A673 (cell line): ENCODE results near the gene SPATA25.

Experiments used
- CTCF ChIP-seq: fragments of 300-800, 200-600 bp; sonication (generic); conservative IDR thresholded peaks from 2 replicates; pipeline ENCODE4 v1.5.1; 2017; ENCODE audit warnings: low read depth, mild to moderate bottlenecking, antibody characterized with exemption, low read length, moderate library complexity, mixed read lengths
- EZH2 ChIP-seq: fragments of 200-600 bp; sonication (generic); IDR thresholded peaks from 2 replicates; pipeline ENCODE4 v1.6.1; 2017; ENCODE audit warnings: borderline replicate concordance, low read depth, mild to moderate bottlenecking, mixed read lengths, antibody characterized with exemption, low read length; ENCODE audit not compliant: poor library complexity, severe bottlenecking

- TF ChIP-seq CTCF: no peak
- TF ChIP-seq EZH2: no peak
Observed at GRCh38 chr20:45852326-45852725, 35.1 kb downstream of the SPATA25 start.
